Rectal smooth muscle tissue (tissue), 1 donor: Measurements from ENCODE around the gene MRPS24.
A peak's percentile ranks its signal among the peaks of the same experiment; 100 is the strongest.

Source experiments
- H3K27ac ChIP-seq: one replicate; pipeline ENCODE4 v1.7.0; 2013; ENCODE audit warnings: low read depth, low read length, inconsistent platforms
- H3K27me3 ChIP-seq: one replicate; pipeline ENCODE4 v1.7.0; 2013; ENCODE audit warnings: low read length; ENCODE audit not compliant: control insufficient read depth, insufficient read depth
- H3K36me3 ChIP-seq: one replicate; pipeline ENCODE4 v1.7.0; 2013; ENCODE audit warnings: low read length; ENCODE audit not compliant: control insufficient read depth, insufficient read depth
- H3K4me1 ChIP-seq: one replicate; pipeline ENCODE4 v1.7.0; 2013; ENCODE audit warnings: low read length; ENCODE audit not compliant: control insufficient read depth, insufficient read depth
- H3K4me3 ChIP-seq: one replicate; pipeline ENCODE4 v1.7.0; 2013; ENCODE audit warnings: low read length
- H3K9ac ChIP-seq: one replicate; pipeline ENCODE4 v1.7.0; 2013; ENCODE audit warnings: low read length

Gene MRPS24

DNA sequence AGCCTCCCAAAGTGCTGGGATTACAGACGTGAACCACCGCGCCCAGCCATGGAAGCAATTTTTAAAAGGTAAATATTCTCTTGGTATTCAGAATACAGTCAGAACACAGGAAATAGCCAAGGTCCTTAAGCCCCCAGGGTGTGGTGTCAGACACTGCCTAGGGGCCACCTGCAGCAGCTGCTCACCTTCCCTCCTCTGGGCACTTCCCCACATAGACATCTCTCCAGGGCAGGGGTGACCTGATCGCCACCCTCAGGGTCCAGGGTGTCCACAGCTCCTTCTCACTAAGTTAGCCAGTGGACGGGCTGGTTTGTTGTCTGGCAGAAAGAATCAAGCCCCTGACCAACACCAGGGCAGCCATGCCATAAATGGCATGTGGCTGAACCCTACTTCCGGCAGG, 21.2 kb upstream of the MRPS24 start:
- peaks cover 2% of the 10 kb centered on the region for H3K4me1 ChIP-seq
- H3K27ac ChIP-seq: no peak overlapping the region

DNA sequence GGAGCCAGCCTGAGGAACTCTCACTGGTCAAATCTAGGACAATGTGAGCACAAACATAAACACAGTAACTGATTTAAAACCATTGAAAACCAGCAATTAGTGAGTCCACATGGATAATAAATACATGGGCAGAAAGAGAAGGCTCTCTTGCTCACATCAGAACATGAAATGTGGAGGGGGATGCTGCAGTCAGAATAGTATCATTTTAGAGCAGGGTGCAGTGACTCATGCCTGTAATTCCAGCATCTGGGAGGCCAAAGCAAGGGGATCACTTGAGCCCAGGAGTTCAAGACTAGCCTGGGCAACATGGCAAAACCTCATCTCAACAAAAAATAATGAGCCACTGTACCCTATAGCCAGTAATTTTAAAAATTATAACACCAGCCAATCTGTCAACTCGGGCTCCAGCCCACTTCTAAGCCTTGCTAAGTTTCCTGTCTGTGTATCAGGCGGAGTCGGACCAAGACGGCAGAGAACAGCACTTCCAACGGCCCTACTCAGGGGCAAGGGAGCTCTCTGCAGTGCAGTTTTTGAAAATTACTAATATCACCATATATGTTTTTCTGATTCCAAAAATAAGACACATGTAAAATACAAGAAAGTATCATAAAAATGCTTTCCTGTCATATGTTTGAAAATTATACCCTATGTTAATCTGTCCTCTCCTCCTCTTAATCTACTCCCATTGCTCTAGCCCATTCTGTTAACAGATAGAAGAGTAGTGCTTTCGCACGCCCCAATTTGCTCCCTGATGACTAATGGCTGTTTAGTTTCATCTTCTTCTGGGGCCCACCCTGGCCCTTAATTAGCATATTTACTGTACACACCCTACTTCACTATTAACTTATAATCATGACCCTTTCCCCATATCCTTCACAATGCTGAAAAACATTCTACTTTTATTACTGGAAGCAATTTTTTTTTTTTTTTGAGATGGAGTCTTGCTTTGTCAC, 20.0 kb upstream of the MRPS24 start:
- H3K4me3 ChIP-seq: no peak overlapping the region
- no peaks in the 10 kb centered on the region for H3K27me3 ChIP-seq
- no peak overlapping the region for H3K9ac ChIP-seq
- no peaks in the 10 kb centered on the region for H3K36me3 ChIP-seq
- peaks cover 2% of the 10 kb centered on the region for H3K4me1 ChIP-seq
- no peak overlapping the region for H3K27ac ChIP-seq

More for the DNA sequence above, 21.2 kb upstream of the MRPS24 start:
- Histone ChIP-seq H3K27me3 (no peaks in the 10 kb centered on the region), H3K4me3 (no peak overlapping the region), H3K36me3 (no peaks in the 10 kb centered on the region), H3K9ac (no peak overlapping the region)

DNA sequence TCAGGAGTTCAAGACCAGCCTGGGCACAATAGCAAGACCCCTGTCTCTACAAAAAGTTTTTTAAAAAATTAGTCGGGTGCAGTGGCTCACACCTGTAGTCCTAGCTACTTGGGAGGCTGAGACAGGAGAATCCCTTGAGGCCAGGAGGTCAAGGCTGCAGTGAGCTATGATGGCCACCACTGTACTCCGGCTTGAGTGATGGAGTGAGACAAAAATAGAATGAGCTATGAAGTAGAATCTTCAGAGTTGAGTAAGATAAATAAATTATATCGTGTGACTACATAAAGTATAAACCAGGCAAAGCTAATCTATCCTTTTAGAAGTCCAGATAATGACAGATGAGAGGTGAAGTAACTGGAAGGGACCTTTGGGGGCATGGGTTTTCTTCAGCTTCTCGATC, 15.3 kb upstream of the MRPS24 start:
- Histone ChIP-seq H3K4me1 (no peaks in the 10 kb centered on the region), H3K4me3 (no peak overlapping the region), H3K27me3 (no peaks in the 10 kb centered on the region), H3K36me3 (peaks cover 10% of the 10 kb centered on the region), H3K9ac (no peak overlapping the region), H3K27ac (no peak overlapping the region)

DNA sequence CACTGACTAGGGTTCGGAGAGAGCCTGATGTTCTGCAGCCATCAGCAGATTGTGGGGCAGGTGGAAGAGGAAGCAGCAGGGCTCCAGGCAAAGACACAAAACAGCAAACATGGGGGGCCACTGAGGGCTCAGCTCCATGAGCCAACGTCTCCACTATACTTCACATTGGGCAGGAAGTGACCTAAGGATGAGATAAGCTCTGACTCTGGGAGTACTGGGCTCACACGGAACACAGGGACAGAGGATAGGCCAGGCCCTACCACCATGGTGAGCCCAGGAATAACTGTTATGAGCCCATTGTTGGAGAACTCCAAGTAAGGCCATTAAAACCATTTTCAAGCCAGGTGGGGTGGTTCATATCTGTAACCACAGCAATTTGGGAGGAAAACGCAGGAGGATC, 14.9 kb upstream of the MRPS24 start:
- Histone ChIP-seq H3K4me3 (no peak overlapping the region), H3K36me3 (peaks cover 10% of the 10 kb centered on the region), H3K4me1 (no peaks in the 10 kb centered on the region), H3K27ac (no peak overlapping the region), H3K27me3 (no peaks in the 10 kb centered on the region), H3K9ac (no peak overlapping the region)

DNA sequence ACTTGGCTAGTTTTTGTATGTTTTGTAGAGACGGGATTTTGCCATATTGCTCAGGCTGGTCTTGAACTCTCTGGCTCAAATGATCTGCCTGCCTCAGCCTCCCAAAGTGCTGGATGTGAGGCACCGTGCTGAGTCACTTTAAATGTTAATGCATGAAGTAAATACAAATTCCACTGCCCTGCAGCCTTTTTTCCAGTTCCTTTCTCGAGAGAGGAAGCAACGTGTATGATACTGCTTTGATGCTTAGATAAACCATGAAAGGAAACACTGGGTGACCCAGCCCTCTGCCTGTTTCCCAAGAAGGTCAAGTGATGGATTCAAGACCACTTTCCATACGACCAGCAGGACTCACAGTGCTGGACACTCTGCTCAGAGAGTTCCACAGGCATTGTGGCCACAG, 11.3 kb upstream of the MRPS24 start:
- Histone ChIP-seq H3K9ac (no peak overlapping the region), H3K27me3 (no peaks in the 10 kb centered on the region), H3K4me3 (no peak overlapping the region), H3K4me1 (no peaks in the 10 kb centered on the region), H3K36me3 (peaks cover 36% of the 10 kb centered on the region), H3K27ac (no peak overlapping the region)

DNA sequence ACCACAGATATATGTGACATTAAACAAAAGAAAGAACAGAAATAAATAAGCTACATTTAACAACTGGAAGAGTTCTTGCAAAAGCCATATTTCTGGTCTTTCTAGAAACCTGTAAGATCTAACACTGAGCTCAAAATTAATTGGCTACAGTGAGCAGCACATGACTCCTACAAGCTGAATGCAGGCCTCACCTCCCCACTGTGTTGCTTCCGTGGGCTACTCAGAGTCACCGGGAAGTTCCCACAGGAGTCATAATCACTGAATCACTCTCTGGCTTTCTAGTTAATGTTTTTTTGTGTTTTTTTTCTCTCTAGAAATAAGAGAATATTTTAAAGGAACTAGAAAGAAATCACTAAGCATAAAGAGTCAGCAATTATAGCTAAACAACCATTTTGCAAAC, 10.2 kb upstream of the MRPS24 start:
- Histone ChIP-seq H3K9ac (no peak overlapping the region), H3K4me3 (no peak overlapping the region), H3K36me3 (peaks cover 41% of the 10 kb centered on the region), H3K27ac (no peak overlapping the region), H3K27me3 (no peaks in the 10 kb centered on the region), H3K4me1 (no peaks in the 10 kb centered on the region)

DNA sequence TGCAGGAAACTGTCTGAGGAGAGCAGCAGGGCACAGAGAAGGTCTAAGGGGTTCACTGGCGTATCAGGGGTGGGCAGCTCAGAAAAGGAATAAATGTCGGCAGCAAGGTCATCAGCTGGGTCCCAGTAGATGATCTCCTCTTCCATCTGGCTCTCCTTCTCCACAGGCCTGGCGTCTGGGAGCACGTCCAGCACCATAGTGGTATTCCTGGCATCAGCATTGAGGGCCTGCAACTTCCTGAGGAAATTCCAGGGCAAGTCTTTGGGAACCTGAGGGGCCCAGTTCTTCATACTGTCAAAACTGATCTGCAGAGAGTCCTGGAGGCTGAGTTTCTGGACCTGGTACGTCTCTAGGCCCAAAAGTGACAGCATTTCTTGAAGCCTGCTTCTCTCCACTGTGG, 9.6 kb upstream of the MRPS24 start:
- no peak overlapping the region for H3K27ac ChIP-seq
- no peak overlapping the region for H3K9ac ChIP-seq
- peaks cover 41% of the 10 kb centered on the region for H3K36me3 ChIP-seq
- H3K4me1 ChIP-seq: no peaks in the 10 kb centered on the region
- no peaks in the 10 kb centered on the region for H3K27me3 ChIP-seq
- no peak overlapping the region for H3K4me3 ChIP-seq

DNA sequence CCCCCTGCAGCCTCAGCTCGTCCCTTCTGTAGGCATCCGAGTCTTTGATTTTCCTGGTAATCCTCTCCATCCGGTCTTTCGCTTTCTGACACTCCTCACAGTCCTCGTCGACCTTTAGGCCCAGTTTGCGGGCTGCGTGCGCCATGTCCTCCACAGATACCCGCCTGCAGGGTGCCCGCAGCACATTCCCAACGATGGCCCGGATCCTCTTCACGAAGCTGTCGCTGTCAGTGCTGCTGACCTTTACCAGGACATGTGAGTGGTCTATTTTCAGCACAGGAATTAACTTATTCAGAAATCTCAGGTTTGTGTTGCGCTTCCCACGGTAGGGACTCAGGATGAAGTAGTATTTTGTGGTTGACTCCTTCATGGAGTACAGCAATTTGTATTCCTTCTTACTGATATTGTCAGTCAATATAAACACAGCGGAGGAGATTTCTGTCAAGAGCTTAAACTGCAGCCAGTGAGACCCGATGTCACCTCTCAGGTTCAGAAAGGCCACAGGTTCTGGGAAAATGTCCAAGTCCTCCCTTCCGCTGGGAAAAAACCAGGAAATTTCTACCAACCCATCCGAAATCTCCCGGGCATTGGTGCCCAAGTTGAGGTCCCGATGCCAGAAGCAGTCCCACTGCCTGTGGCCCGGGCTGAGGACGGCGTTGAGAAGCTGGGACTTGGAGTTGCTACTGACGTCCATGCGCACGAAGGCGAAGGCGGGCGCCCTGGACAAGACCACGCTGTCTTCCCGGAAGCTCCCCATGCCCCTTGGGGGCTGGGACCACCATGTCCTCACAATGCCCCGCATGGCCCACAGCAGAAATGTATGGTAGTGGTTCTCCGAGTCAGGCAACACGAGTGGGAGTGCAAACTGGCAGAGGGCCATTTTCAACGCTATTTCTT, 8.9 kb upstream of the MRPS24 start:
- no peaks in the 10 kb centered on the region for H3K27me3 ChIP-seq
- no peak overlapping the region for H3K4me3 ChIP-seq
- H3K4me1 ChIP-seq: peaks cover under 1% of the 10 kb centered on the region
- H3K27ac ChIP-seq: no peak overlapping the region
- H3K9ac ChIP-seq: no peak overlapping the region
- peaks cover 41% of the 10 kb centered on the region for H3K36me3 ChIP-seq

DNA sequence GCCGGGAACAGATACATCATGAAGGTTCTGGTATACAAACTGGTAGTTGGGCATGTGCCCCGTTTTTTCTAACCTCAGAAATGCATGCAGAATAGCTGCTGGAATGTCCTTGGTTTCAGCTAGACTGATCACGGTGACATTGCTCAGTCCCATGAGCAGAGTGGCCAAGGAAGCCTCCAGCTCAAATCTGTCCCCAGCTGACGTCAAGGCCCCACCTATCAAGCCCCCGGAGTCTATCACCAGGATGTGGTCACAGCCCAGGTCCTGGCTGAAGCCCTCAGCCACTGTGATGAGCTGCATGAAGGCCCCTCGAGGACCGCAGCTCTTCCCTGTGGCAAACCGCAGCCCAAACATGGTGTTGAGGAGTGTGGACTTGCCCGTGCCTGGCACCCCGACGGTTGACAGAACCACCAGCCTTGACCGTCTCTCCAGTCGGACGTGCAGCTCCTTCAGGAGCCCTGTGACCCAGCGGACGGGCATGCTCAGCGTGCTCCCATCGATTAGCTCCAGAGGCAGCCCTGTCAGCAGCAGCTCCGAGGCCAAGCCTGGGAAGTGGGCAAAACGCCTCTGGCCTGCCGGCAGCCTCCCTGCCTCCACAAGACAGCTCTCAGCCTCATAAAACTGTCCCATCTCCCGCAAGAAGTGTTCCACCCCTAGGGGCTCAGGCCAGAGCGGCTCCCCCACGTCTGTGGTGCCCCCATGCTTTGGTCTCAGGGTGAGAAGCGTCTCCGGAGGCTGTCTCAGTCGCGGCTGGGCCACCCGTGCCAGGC, 7.8 kb upstream of the MRPS24 start:
- H3K27me3 ChIP-seq: no peaks in the 10 kb centered on the region
- H3K4me3 ChIP-seq: no peak overlapping the region
- H3K27ac ChIP-seq: no peak overlapping the region
- H3K36me3 ChIP-seq: peaks cover 39% of the 10 kb centered on the region
- no peak overlapping the region for H3K9ac ChIP-seq
- peaks cover 8% of the 10 kb centered on the region for H3K4me1 ChIP-seq

DNA sequence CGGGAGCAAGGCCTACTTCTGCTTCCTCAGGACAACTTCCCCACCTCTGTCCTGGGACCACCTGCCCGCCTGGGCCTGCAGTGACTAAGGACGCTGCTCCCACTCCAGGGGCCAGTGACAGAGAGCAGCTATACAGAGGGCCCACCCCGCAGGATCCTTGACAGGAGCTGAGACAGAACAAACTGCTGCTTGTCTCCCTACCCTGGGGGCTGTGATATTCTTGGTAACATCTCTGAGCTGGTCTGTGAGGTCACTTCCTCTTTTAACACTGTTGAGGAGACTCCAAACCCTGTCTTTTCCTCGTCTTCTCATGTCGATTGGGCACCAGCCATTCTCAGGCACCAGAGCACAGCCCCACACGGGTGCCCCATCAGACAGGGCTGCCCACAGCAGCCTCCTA, 6.9 kb upstream of the MRPS24 start:
- no peak overlapping the region for H3K9ac ChIP-seq
- H3K27me3 ChIP-seq: no peaks in the 10 kb centered on the region
- no peak overlapping the region for H3K27ac ChIP-seq
- H3K36me3 ChIP-seq: peaks cover 36% of the 10 kb centered on the region
- H3K4me1 ChIP-seq: peaks cover 8% of the 10 kb centered on the region
- no peak overlapping the region for H3K4me3 ChIP-seq

DNA sequence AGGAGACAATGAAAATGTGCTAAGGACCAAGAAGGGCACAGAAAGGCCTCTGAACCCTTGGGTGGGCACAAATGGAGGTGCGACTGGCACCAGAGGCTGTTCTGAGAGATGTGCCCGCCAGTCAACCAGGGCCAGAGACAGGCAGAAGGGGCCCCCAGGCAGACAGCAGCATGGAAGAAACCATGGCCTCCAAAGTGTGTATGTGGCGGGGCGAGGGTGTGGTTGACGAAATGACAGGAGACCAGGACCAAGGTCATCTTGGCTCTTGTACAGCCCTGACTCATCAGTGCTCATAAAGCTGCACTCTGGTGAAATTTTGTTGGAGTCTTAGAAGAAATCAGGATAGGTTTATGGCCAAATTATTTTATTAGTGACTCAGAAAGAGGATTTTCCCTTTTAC, 4.0 kb upstream of the MRPS24 start:
- Histone ChIP-seq H3K9ac (no peak overlapping the region), H3K4me1 (peaks cover 12% of the 10 kb centered on the region), H3K27ac (peak overlapping the region; percentile 4)

More for the DNA sequence above, 4.0 kb upstream of the MRPS24 start:
- Histone ChIP-seq H3K4me3 (no peak overlapping the region), H3K27me3 (no peaks in the 10 kb centered on the region), H3K36me3 (peaks cover 24% of the 10 kb centered on the region)
